SK-N-SH (cell line): ENCODE measurements around the gene GRIP2.

ENCODE experiments used
- CTCF ChIP-seq: fragments of 200-600 bp; sonication (generic); IDR thresholded peaks from 2 replicates; pipeline ENCODE4 v1.6.1; 2017; ENCODE audit warnings: antibody characterized with exemption, mild to moderate bottlenecking, moderate library complexity
- ELF1 ChIP-seq: IDR thresholded peaks from 2 replicates; pipeline ENCODE4 v1.4.0; 2012
- REST ChIP-seq: IDR thresholded peaks from 2 replicates; pipeline ENCODE4 v1.6.1; 2012; ENCODE audit warnings: mild to moderate bottlenecking, low read depth, low read length, moderate library complexity
- TAF1 ChIP-seq: IDR thresholded peaks from 2 replicates; pipeline ENCODE4 v1.6.1; 2012; ENCODE audit warnings: low read depth, mild to moderate bottlenecking, low read length, moderate library complexity, borderline replicate concordance
- TCF12 ChIP-seq: IDR thresholded peaks from 2 replicates; pipeline ENCODE4 v1.4.0; 2012
- TEAD4 ChIP-seq: IDR thresholded peaks from 2 replicates; pipeline ENCODE4 v1.4.0; 2012; ENCODE audit warnings: mild to moderate bottlenecking, borderline replicate concordance; ENCODE audit not compliant: insufficient read depth

- TF ChIP-seq CTCF = no peak
- no peak for TF ChIP-seq TEAD4
- TF ChIP-seq REST = no peak
- no peak for TF ChIP-seq TAF1
- no peak for TF ChIP-seq ELF1
- no peak for TF ChIP-seq TCF12
Observed at GRCh38 chr3:14453876-14454638, 86.1 kb downstream of the GRIP2 start.
